ENCODE measurements around the gene YWHAE.

Gene YWHAE

DNA sequence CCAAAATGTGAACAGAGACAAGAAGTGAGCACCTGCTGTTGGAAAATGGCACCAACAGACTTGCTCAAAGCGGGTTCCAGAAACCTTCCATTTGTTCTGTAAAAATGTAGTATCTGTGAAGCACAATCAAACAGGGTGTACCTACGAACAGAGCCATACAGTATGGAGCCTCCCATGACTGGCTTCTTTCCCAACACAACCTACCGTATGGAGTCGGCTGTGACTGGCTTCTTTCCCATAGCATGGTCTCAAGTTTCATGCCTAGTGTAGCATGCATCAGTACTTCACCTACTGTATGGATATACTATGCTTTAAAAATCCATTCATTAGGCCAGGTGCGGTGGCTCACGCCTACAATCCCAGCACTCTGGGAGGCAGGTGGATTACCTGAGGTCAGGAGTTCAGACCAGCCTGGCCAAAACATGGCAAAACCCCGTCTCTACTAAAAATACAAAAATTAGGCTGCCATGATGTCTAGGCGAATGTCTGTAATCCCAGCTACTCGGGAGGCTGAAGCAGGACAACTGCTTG, 26.2 kb downstream of the YWHAE start:
- H3K79me2 ChIP-seq (ENCODE audit: insufficient read depth, low read length): peaks cover 98% of the 10 kb centered on the region
- H3K36me3 ChIP-seq (ENCODE audit: insufficient read depth, low read length): peaks cover 55% of the 10 kb centered on the region
- H3K4me1 ChIP-seq (ENCODE audit: insufficient read depth, low read length, severe bottlenecking): peaks cover 56% of the 10 kb centered on the region
- H4K20me1 ChIP-seq (ENCODE audit: insufficient read depth, low read length): peaks cover 8% of the 10 kb centered on the region; the same call in 1 of the 2 replicates
- no peak overlapping the region for H3K27ac ChIP-seq (ENCODE audit: low read depth, low read length, poor library complexity, severe bottlenecking)
- no peak overlapping the region for H3K4me2 ChIP-seq (ENCODE audit: low read length)
- H2AFZ ChIP-seq (ENCODE audit: low read length): no peak overlapping the region
- TF ChIP-seq, protein P1, sequence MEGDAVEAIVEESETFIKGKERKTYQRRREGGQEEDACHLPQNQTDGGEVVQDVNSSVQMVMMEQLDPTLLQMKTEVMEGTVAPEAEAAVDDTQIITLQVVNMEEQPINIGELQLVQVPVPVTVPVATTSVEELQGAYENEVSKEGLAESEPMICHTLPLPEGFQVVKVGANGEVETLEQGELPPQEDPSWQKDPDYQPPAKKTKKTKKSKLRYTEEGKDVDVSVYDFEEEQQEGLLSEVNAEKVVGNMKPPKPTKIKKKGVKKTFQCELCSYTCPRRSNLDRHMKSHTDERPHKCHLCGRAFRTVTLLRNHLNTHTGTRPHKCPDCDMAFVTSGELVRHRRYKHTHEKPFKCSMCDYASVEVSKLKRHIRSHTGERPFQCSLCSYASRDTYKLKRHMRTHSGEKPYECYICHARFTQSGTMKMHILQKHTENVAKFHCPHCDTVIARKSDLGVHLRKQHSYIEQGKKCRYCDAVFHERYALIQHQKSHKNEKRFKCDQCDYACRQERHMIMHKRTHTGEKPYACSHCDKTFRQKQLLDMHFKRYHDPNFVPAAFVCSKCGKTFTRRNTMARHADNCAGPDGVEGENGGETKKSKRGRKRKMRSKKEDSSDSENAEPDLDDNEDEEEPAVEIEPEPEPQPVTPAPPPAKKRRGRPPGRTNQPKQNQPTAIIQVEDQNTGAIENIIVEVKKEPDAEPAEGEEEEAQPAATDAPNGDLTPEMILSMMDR (IDR thresholded peaks at IDR 0.05; ENCODE audit: low read length): no peak
- no peak for TF ChIP-seq EZH2 (IDR thresholded peaks at IDR 0.05; ENCODE audit: borderline replicate concordance, low read length)
- peaks cover 3% of the 10 kb centered on the region for H3F3A ChIP-seq (ENCODE audit: insufficient read depth, low read length)
- H3K9me3 ChIP-seq (ENCODE audit: low read length): no peaks in the 10 kb centered on the region
- H3K9me2 ChIP-seq (ENCODE audit: low read depth, low read length): no peaks in the 10 kb centered on the region
- no peak overlapping the region for H3K4me3 ChIP-seq (ENCODE audit: low read depth, low read length, poor library complexity, severe bottlenecking)
- no peak overlapping the region for H3K9ac ChIP-seq (ENCODE audit: low read length)
- H3K27me3 ChIP-seq (ENCODE audit: insufficient read depth, low read length): no peaks in the 10 kb centered on the region

DNA sequence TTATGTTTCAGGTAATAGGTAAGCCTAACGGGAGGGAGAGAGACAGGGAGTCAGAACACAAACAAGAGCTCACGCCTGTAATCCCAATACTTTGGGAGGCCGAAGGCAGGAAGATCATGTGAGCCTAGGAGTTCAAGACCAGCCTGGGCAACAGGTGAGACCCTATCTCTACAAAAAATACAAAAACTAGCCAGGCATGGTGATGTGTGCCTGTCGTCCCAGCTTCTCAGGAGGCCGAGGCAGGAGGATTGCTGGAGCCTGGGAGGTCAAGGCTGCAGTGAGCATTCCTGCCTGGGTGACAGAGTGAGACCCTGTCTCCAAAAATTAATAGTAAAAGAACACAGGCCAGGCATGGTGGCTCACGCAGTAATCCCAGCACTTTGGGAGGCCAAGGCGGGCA, 27.4 kb downstream of the YWHAE start:
- no peaks in the 10 kb centered on the region for H3K9me2 ChIP-seq (ENCODE audit: low read depth, low read length)
- H3K9ac ChIP-seq (ENCODE audit: low read length): no peak overlapping the region
- peaks cover 46% of the 10 kb centered on the region for H3K36me3 ChIP-seq (ENCODE audit: insufficient read depth, low read length)
- no peak overlapping the region for H2AFZ ChIP-seq (ENCODE audit: low read length)
- H3K27me3 ChIP-seq (ENCODE audit: insufficient read depth, low read length): no peaks in the 10 kb centered on the region
- peaks cover 6% of the 10 kb centered on the region for H3F3A ChIP-seq (ENCODE audit: insufficient read depth, low read length)
- peaks cover 9% of the 10 kb centered on the region; the same call in 1 of the 2 replicates for H4K20me1 ChIP-seq (ENCODE audit: insufficient read depth, low read length)
- H3K27ac ChIP-seq (ENCODE audit: low read depth, low read length, poor library complexity, severe bottlenecking): no peak overlapping the region
- no peak overlapping the region for H3K4me2 ChIP-seq (ENCODE audit: low read length)
- H3K4me3 ChIP-seq (ENCODE audit: low read depth, low read length, poor library complexity, severe bottlenecking): no peak overlapping the region
- H3K79me2 ChIP-seq (ENCODE audit: insufficient read depth, low read length): peaks cover 98% of the 10 kb centered on the region
- TF ChIP-seq EZH2 (IDR thresholded peaks at IDR 0.05; ENCODE audit: borderline replicate concordance, low read length): no peak
- TF ChIP-seq, protein P1 (IDR thresholded peaks at IDR 0.05; ENCODE audit: low read length): no peak
- H3K9me3 ChIP-seq (ENCODE audit: low read length): no peaks in the 10 kb centered on the region
- H3K4me1 ChIP-seq (ENCODE audit: insufficient read depth, low read length, severe bottlenecking): peaks cover 48% of the 10 kb centered on the region

DNA sequence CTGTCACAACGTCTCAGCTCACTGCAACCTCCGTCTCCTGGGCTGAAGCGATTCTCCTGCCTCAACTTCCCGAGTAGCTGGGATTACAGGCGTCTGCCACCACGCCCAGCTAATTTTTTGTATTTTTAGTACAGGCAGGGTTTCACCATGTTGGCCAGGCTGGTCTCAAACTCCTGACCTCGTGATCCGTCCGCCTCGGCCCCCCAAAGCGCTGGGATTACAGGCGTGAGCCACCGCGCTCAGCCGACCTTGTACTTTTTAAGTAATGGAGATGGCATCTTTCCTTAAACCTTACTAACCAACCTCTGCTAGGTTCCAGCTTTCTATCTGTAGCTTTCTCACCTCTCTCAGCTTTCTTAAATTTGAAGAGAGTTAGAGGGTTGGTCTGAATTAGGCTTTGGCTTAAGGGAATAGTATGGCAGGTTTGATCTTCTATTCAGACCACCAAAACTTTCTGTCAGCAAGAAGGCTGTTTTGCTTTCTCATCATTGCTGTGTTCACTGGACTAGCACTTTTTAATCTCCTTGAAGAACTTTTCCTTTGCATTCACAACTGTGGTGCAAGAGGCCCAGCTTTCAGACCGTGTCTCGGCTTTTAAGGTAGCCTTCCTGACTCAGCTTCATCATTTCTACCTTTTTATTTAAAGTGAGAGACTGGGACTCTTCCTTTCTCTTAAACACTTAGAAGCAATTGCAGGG, 28.0 kb downstream of the YWHAE start:
- Histone ChIP-seq H4K20me1 (ENCODE audit: insufficient read depth, low read length) (peaks cover 9% of the 10 kb centered on the region; the same call in 1 of the 2 replicates), H3K27ac (ENCODE audit: low read depth, low read length, poor library complexity, severe bottlenecking) (no peak overlapping the region), H3K4me3 (ENCODE audit: low read depth, low read length, poor library complexity, severe bottlenecking) (no peak overlapping the region), H3F3A (ENCODE audit: insufficient read depth, low read length) (peaks cover 11% of the 10 kb centered on the region), H3K9me2 (ENCODE audit: low read depth, low read length) (no peaks in the 10 kb centered on the region), H3K4me2 (ENCODE audit: low read length) (no peak overlapping the region), H3K27me3 (ENCODE audit: insufficient read depth, low read length) (no peaks in the 10 kb centered on the region), H2AFZ (ENCODE audit: low read length) (no peak overlapping the region), H3K9me3 (ENCODE audit: low read length) (no peaks in the 10 kb centered on the region), H3K4me1 (ENCODE audit: insufficient read depth, low read length, severe bottlenecking) (peaks cover 42% of the 10 kb centered on the region), H3K9ac (ENCODE audit: low read length) (no peak overlapping the region), H3K79me2 (ENCODE audit: insufficient read depth, low read length) (peaks cover 98% of the 10 kb centered on the region), H3K36me3 (ENCODE audit: insufficient read depth, low read length) (peaks cover 46% of the 10 kb centered on the region)
- TF ChIP-seq EZH2 (IDR thresholded peaks at IDR 0.05; ENCODE audit: borderline replicate concordance, low read length): no peak
- TF ChIP-seq, protein P1 (IDR thresholded peaks at IDR 0.05; ENCODE audit: low read length): no peak

All from OCI-LY1 (cell line).